ENCODE data around the gene P3H4. TPM values are rescaled to one million over a fixed set of nuclear protein-coding genes. Genes with fewer than 3 reads are reported as not detected.

P3H4 gene
- total and polyA plus RNA-seq, 2 of the 4 experiments (the other 2 are of a cell fraction): 21.5 to 66.7 TPM

DNA sequence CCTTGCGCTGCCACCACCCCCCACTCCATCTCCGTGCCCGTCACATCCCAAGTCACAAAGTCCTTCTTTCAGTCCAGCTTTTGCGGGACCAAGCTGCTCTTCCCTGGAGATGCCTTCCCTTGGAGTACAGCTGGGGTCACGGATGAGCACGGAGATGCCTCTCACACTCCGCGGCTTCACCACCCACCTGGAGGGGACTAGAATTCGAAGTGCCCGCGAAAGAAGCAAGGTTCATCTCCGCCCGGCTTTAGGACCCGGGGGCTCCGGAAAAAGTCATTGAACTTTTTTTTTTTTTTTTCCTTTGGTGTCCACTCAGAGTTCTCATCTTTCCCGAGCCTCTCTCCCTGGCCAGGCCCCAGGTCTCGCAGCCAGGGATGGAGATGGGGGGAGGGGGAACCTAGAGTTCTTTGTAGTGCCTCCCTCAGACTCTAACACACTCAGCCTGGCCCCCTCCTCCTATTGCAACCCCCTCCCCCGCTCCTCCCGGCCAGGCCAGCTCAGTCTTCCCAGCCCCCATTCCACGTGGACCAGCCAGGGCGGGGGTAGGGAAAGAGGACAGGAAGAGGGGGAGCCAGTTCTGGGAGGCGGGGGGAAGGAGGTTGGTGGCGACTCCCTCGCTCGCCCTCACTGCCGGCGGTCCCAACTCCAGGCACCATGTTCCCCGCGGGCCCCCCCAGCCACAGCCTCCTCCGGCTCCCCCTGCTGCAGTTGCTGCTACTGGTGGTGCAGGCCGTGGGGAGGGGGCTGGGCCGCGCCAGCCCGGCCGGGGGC is 817 bp upstream of the P3H4 start, which contains the start of gene FKBP10:
Gene FKBP10, plus strand, starts transcription at position 624 of the 771 bp plus-strand sequence. Its CDS starts 31 bp downstream, at position 655.
- peak within 1 kb of the TSS; percentile 88 for H3K4me3 ChIP-seq (ENCODE audit: insufficient read depth, low read depth, low read length)
- peak; percentile 66 for ATAC-seq (ENCODE audit: low read depth)
- H2BK120ac ChIP-seq (ENCODE audit: low read depth, low read length): peak within 1 kb of the TSS; percentile 81
- H3K79me1 ChIP-seq (ENCODE audit: low read depth in 1 of 2, low read length in 2 of 2): peaks cover 19 to 85% of the 10 kb centered on the region in 2 experiments
- H2BK5ac ChIP-seq (ENCODE audit: low read depth, low read length, poor library complexity, severe bottlenecking): peak within 1 kb of the TSS; percentile 94
- peak within 1 kb of the TSS; percentile 92 for H4K5ac ChIP-seq (ENCODE audit: low read depth, low read length)
- H2AFZ ChIP-seq (replicated peaks; ENCODE audit: low read length, poor library complexity): peak within 1 kb of the TSS; percentile 94
- peak within 1 kb of the TSS; percentile 87 for H3K18ac ChIP-seq (ENCODE audit: low read depth, low read length)
- peak within 1 kb of the TSS; percentile 96 for H3K56ac ChIP-seq (ENCODE audit: extremely low read depth, insufficient read depth, low read length)
- peak; percentile 92 for DNase-seq
- H2AK5ac ChIP-seq (ENCODE audit: low read depth, low read length): peak within 1 kb of the TSS; percentile 95
- H3K9me1 ChIP-seq (ENCODE audit: insufficient read depth, low read length): peaks cover 30% of the 10 kb centered on the region
- H2BK15ac ChIP-seq (ENCODE audit: low read depth, low read length): peak within 1 kb of the TSS; percentile 98; the same call in 2 of the 3 replicates
- dilution Hi-C loops (cut with HindIII; ENCODE audit: low sequenced_read_pairs, unreplicated experiment): no loop called here
- H4K8ac ChIP-seq (ENCODE audit: low read depth in 2 of 2, low read length in 2 of 2): peak within 1 kb of the TSS; percentile 92 to 94
- ChIA-PET CTCF (no interaction called here), POLR2A (ENCODE audit: unreplicated experiment) (interaction anchor here (0.6 to 0.7 kb wide), 3 partner anchors 102 to 206 kb away, joined by 3 to 6 read pairs (median 5); no protein-coding TSS in a partner anchor)
- H3K27ac ChIP-seq (ENCODE audit: insufficient read depth, low read length): peak within 1 kb of the TSS; percentile 93
- peak within 1 kb of the TSS; percentile 96 for H3K9ac ChIP-seq (ENCODE audit: low read depth, low read length)
- peaks cover 45% of the 10 kb centered on the region for H4K20me1 ChIP-seq (ENCODE audit: insufficient read depth, low read length)
- no peaks in the 10 kb centered on the region for H3K27me3 ChIP-seq (ENCODE audit: control insufficient read depth, insufficient read depth, low read length)
- H3K4me1 ChIP-seq (ENCODE audit: control insufficient read depth, insufficient read depth, low read length): peaks cover 23% of the 10 kb centered on the region
- H3K9me3 ChIP-seq (ENCODE audit: control insufficient read depth, insufficient read depth, low read length): no peaks in the 10 kb centered on the region
- peak within 1 kb of the TSS; percentile 72; the same call in 1 of the 2 replicates for H2BK20ac ChIP-seq (ENCODE audit: low read depth, low read length)
- H4K91ac ChIP-seq (ENCODE audit: insufficient read depth, low read depth, low read length): peak within 1 kb of the TSS; percentile 95
- peak within 1 kb of the TSS; percentile 100 for H3K4ac ChIP-seq (ENCODE audit: low read depth, low read length)
- peak within 1 kb of the TSS; percentile 95 for H3K23ac ChIP-seq (ENCODE audit: low read depth, low read length)
- no TSS peak for BruUV-seq (replicated peaks)
- H3K14ac ChIP-seq (replicated peaks; ENCODE audit: low read depth, low read length): peak within 1 kb of the TSS; percentile 100
- WGBS, 2 experiments (ENCODE audit: extremely low coverage in 2 of 2, insufficient read length in 1 of 2): 2% methylated on average over 8 of the region's 35 CpGs; no CpG with 5 or more reads in 1 of the 2 experiments
- H3K36me3 ChIP-seq (ENCODE audit: control insufficient read depth, insufficient read depth, low read length): peaks cover 16% of the 10 kb centered on the region
- peak; percentile 80; the same call in 1 of the 2 replicates for TF ChIP-seq POLR2A (IDR thresholded peaks at IDR 0.05; ENCODE audit: low read depth, low read length)
- TF ChIP-seq MXI1 (IDR thresholded peaks at IDR 0.05; ENCODE audit: borderline replicate concordance, low read depth, low read length): peak; percentile 86
- peak; percentile 94 for TF ChIP-seq MAZ (IDR thresholded peaks at IDR 0.05; ENCODE audit: borderline replicate concordance, low read depth, low read length)
- no peak for TF ChIP-seq RCOR1 (IDR thresholded peaks at IDR 0.05; ENCODE audit: insufficient replicate concordance, low read length)
- H3K4me2 ChIP-seq (ENCODE audit: low read depth, low read length): peak within 1 kb of the TSS; percentile 94
- peak within 1 kb of the TSS; percentile 100 for H2AK9ac ChIP-seq (replicated peaks; ENCODE audit: low read depth, low read length, poor library complexity)
- in situ Hi-C loops (cut with MboI; ENCODE audit: low sequenced_read_pairs): no loop called here
- intact Hi-C loops (cut with micrococcal nuclease): loop anchor here (1.0 to 2.0 kb wide), 3 partner anchors 52 to 146 kb away; partner anchors contain the start of genes ACLY and KLHL11

Measured in IMR-90 (cell line).